Measurements from ENCODE around the gene MAPRE2.
"Not testable (repeated sequence)": the region's sequence is repeated elsewhere in the genome, so short reads cannot be mapped to it uniquely, and the experiment has no call there.

Gene MAPRE2

DNA sequence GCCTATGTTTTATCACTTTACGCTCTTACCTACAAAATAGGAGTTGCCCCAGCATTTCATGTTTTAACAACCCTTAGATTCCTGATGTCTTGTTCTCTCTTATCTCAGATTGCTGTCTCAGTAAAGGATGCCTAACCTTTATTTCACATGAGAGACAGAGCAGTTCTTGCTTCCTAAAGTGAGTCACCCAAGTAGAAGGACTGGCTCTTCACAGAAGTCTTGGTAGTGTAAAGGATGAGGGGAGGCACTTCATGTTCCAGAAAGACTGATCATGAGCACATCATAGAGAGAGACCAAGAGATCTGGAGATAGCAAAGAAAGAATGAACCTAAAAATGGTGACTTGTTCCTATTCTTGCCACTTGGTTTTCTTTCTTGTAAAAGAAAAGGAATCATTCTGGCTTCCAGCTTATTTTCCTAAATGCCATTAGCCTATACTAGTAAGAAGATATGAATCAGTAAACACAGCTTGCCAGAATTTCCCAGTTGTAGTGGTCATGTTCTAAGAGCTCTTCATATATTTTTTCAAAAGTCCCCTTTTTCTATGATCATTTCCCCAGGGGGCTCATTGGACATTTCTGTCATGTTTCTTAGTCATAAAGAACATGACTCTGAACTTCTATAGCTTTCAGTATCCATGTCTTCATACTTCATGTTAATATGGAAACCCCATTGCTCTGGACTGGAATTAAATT is 54.9 kb downstream of the MAPRE2 start:
- no peak for DNase-seq

DNA sequence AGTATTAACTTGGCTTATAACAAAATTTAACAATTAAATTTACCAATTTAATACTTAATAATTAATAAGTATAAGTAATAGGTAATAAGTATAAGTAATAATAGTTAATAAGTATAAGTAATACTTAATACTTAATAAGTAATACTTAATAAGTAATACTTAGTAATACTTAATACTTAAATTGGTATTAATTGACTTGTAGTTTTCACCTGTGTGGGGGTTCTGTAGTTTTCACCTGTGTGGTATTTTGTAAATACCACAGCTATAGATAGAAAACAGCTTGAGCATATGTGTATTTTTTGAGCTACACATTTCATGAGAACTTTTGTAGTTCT is 55.4 kb downstream of the MAPRE2 start:
- no peak for DNase-seq

- DNase-seq: no peak
Observed at GRCh38 chr18:35097195-35097594, 56.0 kb downstream of the MAPRE2 start.

GRCh38 chr18:35097763-35098162 is 56.5 kb downstream of the MAPRE2 start:
- DNase-seq: no peak

DNA sequence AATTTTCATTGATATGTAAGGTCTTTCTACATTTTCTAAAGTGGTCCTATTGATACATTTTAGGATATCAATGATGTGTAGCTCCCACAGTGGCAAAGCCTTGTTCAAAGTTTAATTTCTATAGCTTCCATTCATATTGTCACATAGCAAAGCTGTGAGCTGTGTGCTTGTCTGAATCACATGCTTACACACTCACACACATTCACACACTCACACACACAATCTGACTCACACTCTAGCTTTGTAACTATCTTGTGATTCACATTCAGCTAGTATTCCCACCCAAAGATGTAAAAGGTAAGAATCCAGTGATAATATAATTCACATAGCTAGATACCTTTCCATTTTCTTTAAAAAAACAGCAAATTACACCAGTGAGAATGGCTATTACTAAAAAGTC is 58.7 kb downstream of the MAPRE2 start:
- no peak for DNase-seq

DNA sequence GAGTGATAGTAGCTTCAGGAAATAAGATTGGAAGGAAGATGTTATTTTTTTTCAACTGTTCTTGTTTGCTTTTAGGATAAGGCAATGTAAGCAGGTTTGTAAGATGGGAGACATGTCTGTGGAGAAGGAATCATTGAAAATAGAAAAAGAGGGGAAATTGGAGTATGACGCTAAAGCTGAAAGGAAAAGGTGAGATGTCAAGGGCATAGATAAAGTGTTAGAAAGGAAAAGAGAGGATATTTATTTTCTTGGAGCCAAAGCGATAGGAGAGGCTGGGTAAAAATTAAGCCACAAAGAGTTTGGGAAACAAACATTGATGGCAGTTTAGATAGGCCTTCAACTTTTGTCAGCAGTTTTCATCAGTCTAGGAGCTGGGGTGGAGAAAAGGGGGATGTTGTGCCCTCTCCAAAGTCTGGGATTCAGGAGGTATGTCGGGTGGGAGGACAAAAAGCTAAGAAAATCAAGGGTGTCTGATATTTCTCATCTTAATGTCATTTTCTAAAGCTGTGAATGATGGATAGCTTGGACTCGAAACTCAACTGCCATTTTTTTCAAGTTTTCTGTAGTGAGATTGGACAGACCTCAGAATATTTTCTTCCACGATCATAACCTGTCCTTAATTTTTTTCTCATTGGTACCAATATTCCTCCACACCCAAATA is 63.3 kb downstream of the MAPRE2 start:
- no peak for DNase-seq

DNA sequence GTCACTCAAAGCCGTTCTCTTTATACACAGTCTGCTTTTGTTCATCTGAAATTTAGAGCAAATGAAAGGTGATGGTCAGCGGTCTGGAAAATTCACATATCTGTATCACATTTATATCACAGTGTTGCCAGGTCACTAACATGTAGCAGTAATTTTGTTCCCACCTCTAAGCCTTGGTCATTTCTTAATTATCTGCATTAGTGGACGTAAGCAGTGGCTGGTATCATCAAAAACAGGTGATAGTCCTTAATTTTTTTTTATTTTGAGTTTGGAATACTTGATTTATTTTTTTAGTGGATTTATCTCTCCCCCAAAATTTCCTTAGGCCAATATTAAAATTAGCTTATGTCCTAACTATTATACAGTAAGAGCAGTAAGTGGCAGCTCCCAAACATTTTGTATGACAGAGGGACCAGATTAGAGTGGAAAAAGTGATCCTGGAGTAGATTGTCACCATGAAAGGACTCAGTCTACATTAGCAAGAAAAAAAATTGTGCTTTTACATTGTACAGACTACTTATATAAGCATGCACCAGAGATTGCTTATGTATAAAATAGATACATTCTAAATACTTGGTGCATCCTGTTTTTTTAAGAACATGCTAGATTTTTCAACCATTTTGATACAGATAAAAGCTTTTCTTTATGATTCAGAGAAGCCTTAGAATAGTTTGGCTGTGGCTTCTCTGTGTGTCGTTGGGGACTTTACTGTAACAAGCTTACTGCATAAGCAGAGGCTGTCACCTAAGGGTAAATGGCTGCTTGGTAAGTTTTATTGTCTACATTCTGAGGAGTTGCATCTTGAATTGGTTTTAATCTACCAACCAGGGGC is 65.0 kb downstream of the MAPRE2 start:
- no peak for DNase-seq

- DNase-seq: no peak
Observed at GRCh38 chr18:35106845-35107148, 65.6 kb downstream of the MAPRE2 start.

- DNase-seq: no peak
Observed at GRCh38 chr18:35107216-35107615, 66.0 kb downstream of the MAPRE2 start.

DNA sequence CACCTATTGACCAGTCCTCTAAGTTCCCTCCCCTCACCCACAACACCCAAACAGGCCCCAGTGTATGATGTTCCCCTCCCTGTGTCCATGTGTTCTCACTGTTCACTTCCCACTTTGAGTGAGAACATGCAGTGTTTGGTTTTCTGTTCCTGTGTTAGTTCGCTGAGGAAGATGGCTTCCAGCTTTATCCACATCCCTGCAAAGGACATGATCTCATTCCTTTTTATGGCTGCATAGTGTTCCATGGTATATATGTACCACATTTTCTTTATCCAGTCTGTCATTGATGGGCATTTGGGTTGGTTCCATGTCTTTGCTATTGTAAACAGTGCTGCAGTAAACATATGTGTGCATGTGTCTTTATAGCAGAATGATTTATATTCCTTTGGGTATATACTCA is 66.9 kb downstream of the MAPRE2 start:
- DNase-seq: not testable (repeated sequence)

- no peak for DNase-seq
Observed at GRCh38 chr18:35110059-35110458, 68.8 kb downstream of the MAPRE2 start.

- DNase-seq: no peak
Observed at GRCh38 chr18:35110554-35111485, 69.6 kb downstream of the MAPRE2 start.

GRCh38 chr18:35112696-35113095 is 71.5 kb downstream of the MAPRE2 start:
- DNase-seq: no peak

- DNase-seq: no peak
Observed at GRCh38 chr18:35114305-35114704, 73.1 kb downstream of the MAPRE2 start.

DNA sequence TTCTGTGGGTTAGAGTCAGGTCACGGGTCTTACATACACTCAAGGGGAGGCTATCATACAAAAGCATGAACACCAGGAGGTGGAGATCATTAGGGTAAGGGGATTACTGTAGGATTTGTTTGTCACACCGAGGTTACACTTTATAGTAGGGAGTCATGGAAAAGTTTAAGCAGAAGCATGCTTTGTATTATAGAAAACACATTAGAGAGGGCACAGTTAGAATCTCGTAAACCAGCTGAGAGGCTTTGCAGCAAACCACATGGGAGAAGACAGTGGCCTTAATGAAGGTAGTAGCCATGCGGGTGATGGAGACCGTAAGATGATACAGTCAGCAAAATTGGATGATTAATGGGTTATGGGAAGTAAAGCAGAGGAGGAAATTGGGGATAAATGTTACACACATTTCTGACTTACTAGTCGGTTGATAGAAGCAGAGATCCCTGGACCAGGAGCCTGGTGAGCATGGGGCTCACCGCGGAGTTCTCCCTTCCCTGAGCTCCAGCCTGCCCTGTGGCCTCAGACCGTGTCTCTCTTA is 75.6 kb downstream of the MAPRE2 start:
- DNase-seq: no peak

GRCh38 chr18:35117372-35117771 is 76.2 kb downstream of the MAPRE2 start:
- no peak for DNase-seq

DNA sequence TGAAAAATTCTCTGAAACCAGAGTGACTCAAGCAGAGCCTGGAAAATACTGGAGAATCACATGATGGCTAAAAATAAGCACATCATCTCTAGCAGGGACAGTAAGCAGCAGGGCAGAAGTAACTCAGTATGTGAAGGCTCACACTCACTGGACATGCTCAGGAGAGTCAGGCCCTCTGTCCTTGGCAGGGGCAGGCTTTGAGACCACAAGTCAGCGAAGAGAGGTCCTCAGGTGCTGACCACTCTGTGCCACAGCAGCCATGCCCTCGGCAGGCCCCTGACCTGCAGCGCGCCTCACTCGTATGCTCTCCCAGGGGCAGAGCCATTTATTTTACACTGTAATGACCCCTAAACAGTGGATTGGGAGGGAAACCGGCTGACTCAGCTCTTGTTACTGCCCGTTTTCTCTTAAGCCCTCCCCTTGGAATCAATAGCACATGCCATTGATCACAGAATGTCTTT is 76.8 kb downstream of the MAPRE2 start:
- DNase-seq: no peak

DNA sequence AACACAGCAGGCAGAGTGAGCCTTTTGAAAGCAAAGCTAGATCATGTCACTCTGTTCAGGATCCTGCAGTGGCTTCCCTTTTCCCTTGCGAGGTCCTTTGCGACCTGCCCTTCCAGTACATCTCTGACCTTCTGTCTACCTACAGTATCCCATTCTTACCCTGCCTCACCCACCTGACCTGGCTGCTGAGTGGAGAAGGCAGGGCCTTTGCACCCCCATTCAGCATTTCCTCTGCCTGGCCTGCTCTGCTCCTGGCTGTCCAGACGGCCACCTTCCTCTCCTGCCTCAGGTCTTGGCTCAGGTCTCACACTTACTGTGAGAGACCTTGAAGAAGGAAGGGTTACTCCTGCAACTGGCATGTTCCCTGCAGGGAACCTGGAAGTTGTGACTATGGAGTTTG is 77.4 kb downstream of the MAPRE2 start:
- DNase-seq: no peak

DNA sequence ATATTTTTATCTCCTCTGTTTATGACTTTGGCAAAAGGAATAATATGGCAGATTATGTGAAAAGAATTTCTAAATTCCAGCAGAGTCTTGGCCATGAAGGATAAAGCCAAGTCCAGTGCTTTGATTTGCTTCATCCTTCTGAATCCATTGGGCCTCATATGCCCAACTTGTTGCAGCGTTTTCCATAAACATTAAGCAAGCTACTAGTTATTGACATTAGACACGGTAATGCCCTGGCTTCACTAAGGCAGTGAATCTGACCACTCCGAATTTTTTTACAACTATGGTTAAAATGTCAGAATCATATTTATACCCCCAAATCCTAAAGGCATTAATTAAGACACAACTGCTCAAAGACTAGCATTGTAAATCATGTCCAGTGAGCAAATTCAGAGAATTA is 79.8 kb downstream of the MAPRE2 start:
- DNase-seq: no peak

DNA sequence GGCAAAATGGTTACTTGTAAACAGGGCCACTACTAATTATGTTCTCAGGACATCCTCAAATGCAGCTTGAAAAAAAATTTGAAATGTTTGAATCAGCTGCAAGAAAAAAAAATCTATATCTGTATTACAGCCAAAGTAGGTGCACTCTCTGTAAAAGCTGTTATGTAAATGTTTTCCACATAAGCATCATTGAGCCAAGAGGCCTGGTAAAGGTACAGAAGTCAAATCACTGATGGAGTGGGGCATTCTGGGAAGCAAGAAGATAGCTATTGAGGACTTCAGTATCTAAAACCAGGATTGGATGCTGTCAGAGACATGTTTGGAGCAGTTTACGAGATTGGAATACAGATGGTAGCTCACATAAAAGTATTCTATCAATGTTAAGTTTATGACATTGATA is 80.3 kb downstream of the MAPRE2 start:
- DNase-seq: no peak

- DNase-seq: peak; percentile 61
Observed at GRCh38 chr18:35122586-35123224, 81.5 kb downstream of the MAPRE2 start.

DNA sequence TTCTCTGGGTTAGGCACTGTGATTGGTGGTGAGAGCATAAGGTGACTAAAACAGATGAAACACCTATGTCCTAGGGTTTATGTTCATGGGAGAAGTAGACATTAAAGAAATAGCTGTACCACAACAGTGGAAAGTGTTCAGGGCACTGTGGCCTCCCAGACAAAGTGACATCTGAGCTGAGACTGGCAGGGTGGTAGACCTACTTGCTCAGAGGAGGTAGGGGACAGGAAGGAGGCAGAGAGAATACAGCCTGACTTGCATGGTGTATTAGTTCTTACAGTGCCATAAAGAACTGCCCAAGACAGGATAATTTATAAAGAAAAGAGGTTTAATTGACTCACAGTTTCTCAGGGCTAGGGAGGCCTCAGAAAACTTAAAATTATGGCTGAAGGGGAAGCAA is 82.6 kb downstream of the MAPRE2 start:
- no peak for DNase-seq
